ENCODE data around the gene COX19.

DNA sequence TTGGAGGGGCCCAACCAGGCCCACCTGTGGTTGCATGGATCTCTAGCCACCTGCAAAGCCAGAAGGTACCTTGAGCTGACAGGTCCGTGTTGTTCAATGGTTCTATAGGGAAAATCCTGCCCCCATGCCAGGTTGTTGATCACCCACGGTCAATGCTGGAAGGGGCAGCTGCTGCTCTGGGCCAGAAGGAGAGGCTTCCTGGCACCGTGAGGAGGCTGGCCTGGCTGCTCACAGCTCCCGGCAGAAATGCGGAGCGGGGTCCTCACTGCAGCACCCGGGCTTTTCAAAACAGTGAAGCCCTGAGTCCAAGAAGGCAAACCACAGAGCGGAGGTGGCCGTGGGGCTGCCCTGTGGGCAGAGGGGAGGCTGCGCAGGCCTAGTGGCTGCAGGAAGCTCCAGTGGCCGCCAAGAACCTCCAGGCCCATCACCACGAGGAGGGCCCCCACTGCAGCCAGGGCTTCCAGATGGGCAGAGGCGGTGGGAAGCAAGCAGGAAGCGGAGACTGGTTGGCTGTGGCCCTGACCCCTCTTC lies 44.0 kb upstream of the COX19 start:
- no peak for TF ChIP-seq CTCF (IDR thresholded peaks at IDR 0.05)
- no peak for TF ChIP-seq POLR2A (IDR thresholded peaks at IDR 0.05)
